HG03432 (cell line): ENCODE measurements around the gene GPATCH8.

Experiments
- ATAC-seq: cut with Tn5 transposase; IDR thresholded peaks from one replicate; pipeline ENCODE4 v1.9.1; 2021; ENCODE audit warnings: mild to moderate bottlenecking, moderate library complexity; ENCODE audit not compliant: unreplicated experiment

GPATCH8 gene

GRCh38 chr17:44359006-44359405, 144.2 kb downstream of the GPATCH8 start:
- no peak for ATAC-seq

- no peak for ATAC-seq
These were observed 145.1 kb downstream of the GPATCH8 start for GRCh38 chr17:44358066-44358465.

DNA sequence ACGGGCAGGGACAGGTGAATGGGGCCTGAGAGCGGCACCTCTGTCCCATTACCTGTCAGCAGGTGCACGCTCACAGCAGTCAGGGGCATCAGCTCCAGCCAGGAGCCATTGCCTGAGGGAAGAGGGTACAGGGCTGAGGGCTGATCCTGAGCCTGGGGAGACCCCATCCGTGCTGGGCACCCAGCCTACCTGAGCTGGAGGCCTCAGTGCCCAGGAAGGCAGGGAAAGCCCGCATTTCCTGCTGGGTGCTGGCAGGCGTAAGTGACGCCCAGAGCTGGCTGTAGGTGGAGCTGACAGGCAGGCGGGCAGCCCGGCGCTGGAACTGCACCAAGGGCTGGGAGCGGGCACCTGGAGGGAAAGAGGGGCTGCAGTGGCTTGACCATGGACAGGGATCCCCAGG, 147.0 kb downstream of the GPATCH8 start:
- no peak for ATAC-seq

- ATAC-seq: no peak
These were observed 147.5 kb downstream of the GPATCH8 start for GRCh38 chr17:44355642-44356099.

- no peak for ATAC-seq
These were observed 148.3 kb downstream of the GPATCH8 start for GRCh38 chr17:44354582-44355561.

DNA sequence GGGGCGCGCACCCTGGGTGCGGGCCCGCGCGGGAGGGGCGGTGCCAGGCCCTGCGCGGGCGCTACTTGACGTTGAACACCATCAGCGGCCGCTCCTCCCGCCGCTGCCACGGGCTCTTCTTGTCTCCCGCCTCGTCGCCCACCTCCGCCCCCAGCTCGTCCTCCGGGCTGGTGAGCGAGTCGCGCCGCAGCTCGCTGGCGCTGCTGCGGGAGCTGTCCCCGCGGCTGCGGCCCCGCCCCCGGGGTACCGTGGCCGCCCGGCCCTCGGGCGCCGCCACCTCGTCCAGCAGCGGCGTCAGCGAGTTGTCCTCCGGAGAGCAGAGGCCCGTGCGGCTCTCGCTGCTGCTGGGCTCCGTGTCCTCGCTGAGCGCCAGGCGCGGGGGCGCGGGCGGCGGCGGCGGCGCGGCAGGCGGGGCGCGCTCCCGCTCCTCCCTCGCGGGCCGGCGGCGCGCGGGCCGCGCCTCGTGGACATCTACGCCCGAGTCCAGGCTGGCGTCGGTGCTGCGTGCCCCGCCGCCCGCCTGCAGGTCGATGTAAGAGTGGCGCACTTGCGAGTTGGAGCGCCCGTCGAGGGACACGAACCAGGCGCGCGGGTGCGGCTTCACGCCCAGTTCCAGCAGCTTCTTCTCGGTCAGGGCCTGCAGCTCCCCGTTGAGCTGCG, 149.4 kb downstream of the GPATCH8 start:
- ATAC-seq: no peak

- ATAC-seq: no peak
These were observed 150.2 kb downstream of the GPATCH8 start for GRCh38 chr17:44352828-44353671.

GRCh38 chr17:44351961-44352827, 151.0 kb downstream of the GPATCH8 start:
- no peak for ATAC-seq

GRCh38 chr17:44351464-44351863, 151.7 kb downstream of the GPATCH8 start:
- no peak for ATAC-seq

GRCh38 chr17:44350733-44351226, 152.4 kb downstream of the GPATCH8 start:
- ATAC-seq: no peak

DNA sequence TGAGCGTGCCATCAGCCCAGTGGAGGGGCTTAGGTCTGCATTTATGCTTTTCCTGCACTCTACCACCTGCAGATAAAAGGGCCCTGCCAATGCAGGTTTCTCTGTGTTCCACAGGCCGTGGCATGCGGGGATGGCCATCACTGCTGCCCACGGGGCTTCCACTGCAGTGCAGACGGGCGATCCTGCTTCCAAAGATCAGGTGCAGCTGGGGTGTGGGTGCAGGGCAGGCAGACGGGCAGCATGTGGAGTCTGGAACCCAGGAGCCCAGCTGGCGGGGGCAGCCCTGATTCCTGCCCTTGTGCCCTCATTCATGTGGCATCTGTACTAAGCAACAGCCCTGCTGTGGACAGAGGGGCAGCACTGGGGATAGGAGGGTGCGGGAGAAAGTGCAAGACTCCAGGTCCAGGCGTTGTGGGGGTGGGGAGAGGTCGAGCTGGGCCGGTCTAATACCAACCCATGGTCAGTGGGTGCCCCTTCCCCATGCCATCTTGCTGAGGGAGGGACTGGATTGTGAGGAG, 153.6 kb downstream of the GPATCH8 start:
- ATAC-seq: no peak

DNA sequence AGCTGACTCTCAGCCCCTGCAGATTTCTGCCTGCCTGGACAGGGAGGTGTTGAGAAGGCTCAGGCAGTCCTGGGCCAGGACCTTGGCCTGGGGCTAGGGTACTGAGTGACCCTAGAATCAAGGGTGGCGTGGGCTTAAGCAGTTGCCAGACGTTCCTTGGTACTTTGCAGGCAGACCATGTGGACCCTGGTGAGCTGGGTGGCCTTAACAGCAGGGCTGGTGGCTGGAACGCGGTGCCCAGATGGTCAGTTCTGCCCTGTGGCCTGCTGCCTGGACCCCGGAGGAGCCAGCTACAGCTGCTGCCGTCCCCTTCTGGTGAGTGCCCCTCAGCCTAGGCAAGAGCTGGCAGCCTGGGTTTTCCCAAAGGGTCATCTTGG, 154.2 kb downstream of the GPATCH8 start:
- no peak for ATAC-seq

- ATAC-seq: peak; percentile 47
These were observed 154.8 kb downstream of the GPATCH8 start for GRCh38 chr17:44348234-44348987.
